MM.1S (cell line): ENCODE results near the gene RAPGEFL1.

ENCODE experiments used
- CTCF ChIP-seq: fragments of 300-600 bp; sonication (generic); IDR thresholded peaks from 2 replicates; pipeline ENCODE4 v1.5.1; 2016; ENCODE audit warnings: antibody characterized with exemption, low read length, mixed read lengths
- EZH2 ChIP-seq: fragments of 300-600 bp; sonication (generic); optimal IDR thresholded peaks from 2 replicates; pipeline ENCODE3; 2017; ENCODE audit warnings: low read depth, mild to moderate bottlenecking, antibody characterized with exemption, low read length, mixed read lengths
- EZH2phosphoT487 ChIP-seq: fragments of 300-600 bp; sonication (generic); IDR thresholded peaks from 2 replicates; pipeline ENCODE4 v1.6.1; 2018; ENCODE audit warnings: antibody characterized with exemption, low read length

- no peak for TF ChIP-seq CTCF
- no peak for TF ChIP-seq EZH2phosphoT487
- TF ChIP-seq EZH2: no peak
These were observed 43.1 kb upstream of the RAPGEFL1 start for GRCh38 chr17:40134184-40134583.
